ENCODE data around the gene AMPH. TPM values are rescaled to one million over a fixed set of nuclear protein-coding genes. Genes with fewer than 3 reads are reported as not detected.
A peak's percentile ranks its signal among the peaks of the same experiment; 100 is the strongest.
"Not testable (repeated sequence)": the region's sequence is repeated elsewhere in the genome, so short reads cannot be mapped to it uniquely, and the experiment has no call there.

AMPH gene
- total RNA-seq, 1 experiment from 2014 or later: not detected

DNA sequence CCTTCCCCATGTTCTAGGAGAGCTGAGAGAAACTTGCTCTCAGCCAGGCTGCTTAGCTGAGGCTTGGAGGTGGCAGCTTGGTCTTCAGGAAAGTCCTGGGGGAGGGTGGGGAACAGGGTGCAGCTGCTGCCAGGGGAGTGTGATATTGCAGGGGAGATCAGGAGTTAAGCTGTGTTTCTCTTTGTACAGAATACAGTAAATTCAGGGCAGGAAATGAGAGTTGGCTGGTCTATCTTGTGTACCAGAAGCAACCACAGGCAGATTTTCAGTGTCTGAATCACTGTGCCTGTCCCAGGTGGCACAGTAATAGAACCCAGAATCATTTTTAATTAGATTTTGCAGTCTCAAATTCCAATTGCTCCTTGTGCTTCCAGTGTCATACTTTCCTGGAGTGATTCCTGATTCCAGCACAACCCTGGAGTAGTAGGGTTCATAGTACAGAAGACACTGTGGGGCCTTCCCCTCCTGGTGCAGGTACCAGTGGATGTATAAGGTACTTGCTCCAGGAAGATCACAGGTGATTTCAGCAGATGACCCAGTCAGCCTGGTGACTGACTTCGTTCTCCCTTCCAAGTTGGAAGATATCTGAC, 263.8 kb downstream of the AMPH start:
- Histone ChIP-seq H3K27me3 (ENCODE audit: low read length) (no peaks in the 10 kb centered on the region), H3K9me2 (replicated peaks; ENCODE audit: low read length) (no peaks in the 10 kb centered on the region), H3K4me1 (ENCODE audit: insufficient read depth, low read length) (0 out of 2 replicates have a peak, but pooled peaks cover 3% of the 10 kb centered on the region), H3K4me3 (ENCODE audit: low read length) (no peak overlapping the region), H3K27ac (ENCODE audit: low read length) (no peak overlapping the region), H3K36me3 (ENCODE audit: low read depth, low read length) (no peaks in the 10 kb centered on the region), H4K20me1 (ENCODE audit: low read length) (no peaks in the 10 kb centered on the region), H3F3A (ENCODE audit: low read length, unreplicated experiment) (no peaks in the 10 kb centered on the region), H3K4me2 (ENCODE audit: low read length) (no peak overlapping the region), H3K79me2 (ENCODE audit: low read length) (no peaks in the 10 kb centered on the region), H3K9ac (ENCODE audit: low read length) (no peak overlapping the region), H3K9me3 (ENCODE audit: low read length) (no peaks in the 10 kb centered on the region), H2AFZ (ENCODE audit: low read length) (no peak overlapping the region)
- ChIA-PET CTCF (interaction anchor here (0.6 to 1.1 kb wide), 6 partner anchors 11 to 994 kb away, joined by 3 to 5 read pairs (median 4); no protein-coding TSS in a partner anchor), POLR2A (ENCODE audit: unreplicated experiment) (no interaction called here)
- ATAC-seq: no peak
- no peak for TF ChIP-seq CTCF (conservative IDR thresholded peaks at IDR 0.05; ENCODE audit: low read depth, low read length)
- TF ChIP-seq EZH2phosphoT487 (IDR thresholded peaks at IDR 0.05; ENCODE audit: borderline replicate concordance, low read length): no peak
- TF ChIP-seq EZH2 (IDR thresholded peaks at IDR 0.05; ENCODE audit: low read length, unreplicated experiment): no peak
- BruUV-seq (replicated peaks): no TSS peak
- DNase-seq: no peak
- intact Hi-C loops (cut with micrococcal nuclease): no loop called here

DNA sequence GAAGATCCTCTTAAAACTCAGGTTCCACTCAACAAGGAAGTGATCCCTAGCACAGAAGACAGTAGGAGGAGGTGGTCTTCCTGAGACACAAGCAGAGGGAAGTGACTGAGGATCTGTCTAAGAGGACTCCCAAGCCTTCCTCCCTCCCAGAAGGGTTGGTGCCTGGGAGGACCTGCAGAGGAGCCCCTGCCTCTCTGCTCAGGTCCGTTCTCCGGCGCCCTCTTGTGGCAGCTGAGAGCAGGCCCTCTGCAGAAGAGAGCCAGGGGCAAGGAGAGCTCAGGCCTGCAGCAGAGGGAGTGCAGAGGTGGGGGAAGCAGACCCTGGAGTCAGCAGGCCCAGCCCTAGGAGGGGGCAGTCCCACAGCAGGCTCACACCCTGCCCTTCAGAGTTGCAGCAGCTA, 267.8 kb downstream of the AMPH start:
- H3K9me3 ChIP-seq (ENCODE audit: low read length); H3K9me2 ChIP-seq (replicated peaks; ENCODE audit: low read length); H4K20me1 ChIP-seq (ENCODE audit: low read length); H3K4me2 ChIP-seq (ENCODE audit: low read length); H3K36me3 ChIP-seq (ENCODE audit: low read depth, low read length); H3K79me2 ChIP-seq (ENCODE audit: low read length); H3K4me3 ChIP-seq (ENCODE audit: low read length); H3K9ac ChIP-seq (ENCODE audit: low read length); POLR2A ChIA-PET (ENCODE audit: unreplicated experiment); H3F3A ChIP-seq (ENCODE audit: low read length, unreplicated experiment); CTCF ChIA-PET; H3K27me3 ChIP-seq (ENCODE audit: low read length); H3K27ac ChIP-seq (ENCODE audit: low read length); H2AFZ ChIP-seq (ENCODE audit: low read length); BruUV-seq (replicated peaks); H3K4me1 ChIP-seq (ENCODE audit: insufficient read depth, low read length); intact Hi-C loops (cut with micrococcal nuclease): not testable (repeated sequence)
- peak; percentile 53; the same call in 1 of the 2 replicates for TF ChIP-seq CTCF (conservative IDR thresholded peaks at IDR 0.05; ENCODE audit: low read depth, low read length)
- DNase-seq (peak; percentile 48), ATAC-seq (peak; percentile 59; the same call in 1 of the 2 replicates)

DNA sequence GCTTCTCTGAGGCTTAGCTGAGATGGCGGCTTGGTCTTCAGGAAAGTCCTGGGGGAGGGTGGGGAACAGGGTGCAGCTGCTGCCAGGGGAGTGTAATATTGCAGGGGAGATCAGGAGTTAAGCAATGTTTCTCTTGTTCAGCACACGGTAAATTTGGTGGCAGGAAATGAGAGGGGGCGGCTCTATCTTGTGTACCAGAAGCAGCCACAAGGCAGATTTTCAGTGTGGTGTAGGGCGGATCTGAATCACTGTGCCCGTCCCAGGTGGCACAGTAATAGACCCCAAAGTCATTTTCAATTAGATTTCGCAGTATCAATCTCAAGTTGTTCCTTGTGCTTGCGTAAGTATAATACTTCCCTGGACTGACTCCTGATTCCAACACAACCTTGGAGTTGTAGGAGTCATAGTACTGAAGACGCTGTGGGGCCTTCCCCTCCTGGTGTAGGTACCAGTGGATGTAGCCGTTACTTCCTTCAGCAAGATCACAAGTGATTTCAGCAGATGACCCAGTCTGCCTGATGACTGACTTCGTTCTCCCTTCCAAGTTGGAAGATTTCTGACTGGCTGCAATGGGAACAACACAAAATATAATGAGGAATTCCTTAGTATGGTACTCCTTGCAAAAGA, 268.4 kb downstream of the AMPH start:
- H3K9ac ChIP-seq (ENCODE audit: low read length); H3K4me1 ChIP-seq (ENCODE audit: insufficient read depth, low read length); H3F3A ChIP-seq (ENCODE audit: low read length, unreplicated experiment); H2AFZ ChIP-seq (ENCODE audit: low read length); H3K27me3 ChIP-seq (ENCODE audit: low read length); H3K79me2 ChIP-seq (ENCODE audit: low read length); H4K20me1 ChIP-seq (ENCODE audit: low read length); H3K9me3 ChIP-seq (ENCODE audit: low read length); ATAC-seq; H3K36me3 ChIP-seq (ENCODE audit: low read depth, low read length); H3K9me2 ChIP-seq (replicated peaks; ENCODE audit: low read length); DNase-seq; BruUV-seq (replicated peaks); intact Hi-C loops (cut with micrococcal nuclease); CTCF ChIA-PET; H3K4me3 ChIP-seq (ENCODE audit: low read length); H3K27ac ChIP-seq (ENCODE audit: low read length); POLR2A ChIA-PET (ENCODE audit: unreplicated experiment); H3K4me2 ChIP-seq (ENCODE audit: low read length): not testable (repeated sequence)
